ENCODE measurements around the gene AKR1E2.
"Not testable (repeated sequence)": the region's sequence is repeated elsewhere in the genome, so short reads cannot be mapped to it uniquely, and the experiment has no call there.

AKR1E2 gene

GRCh38 chr10:4813496-4813895 lies 12.5 kb upstream of the AKR1E2 start:
- DNase-seq (ENCODE audit: low read depth): no peak

DNA sequence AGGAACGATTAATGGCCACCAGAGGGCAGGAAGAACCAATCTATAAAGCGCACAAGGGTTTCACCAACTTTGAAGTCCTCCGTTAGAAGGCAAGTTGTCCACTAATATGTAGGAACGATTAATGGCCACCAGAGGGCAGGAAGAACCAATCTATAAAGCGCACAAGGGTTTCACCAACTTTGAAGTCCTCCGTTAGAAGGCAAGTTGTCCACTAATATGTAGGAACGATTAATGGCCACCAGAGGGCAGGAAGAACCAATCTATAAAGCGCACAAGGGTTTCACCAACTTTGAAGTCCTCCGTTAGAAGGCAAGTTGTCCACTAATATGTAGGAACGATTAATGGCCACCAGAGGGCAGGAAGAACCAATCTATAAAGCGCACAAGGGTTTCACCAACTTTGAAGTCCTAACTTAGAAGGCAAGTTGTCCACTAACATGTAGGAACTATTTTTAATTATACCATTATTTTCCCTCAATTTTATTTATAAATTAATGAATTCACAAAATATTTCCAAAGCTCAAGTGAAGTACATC lies 10.3 kb upstream of the AKR1E2 start:
- not testable (repeated sequence) for DNase-seq (ENCODE audit: low read depth)

DNA sequence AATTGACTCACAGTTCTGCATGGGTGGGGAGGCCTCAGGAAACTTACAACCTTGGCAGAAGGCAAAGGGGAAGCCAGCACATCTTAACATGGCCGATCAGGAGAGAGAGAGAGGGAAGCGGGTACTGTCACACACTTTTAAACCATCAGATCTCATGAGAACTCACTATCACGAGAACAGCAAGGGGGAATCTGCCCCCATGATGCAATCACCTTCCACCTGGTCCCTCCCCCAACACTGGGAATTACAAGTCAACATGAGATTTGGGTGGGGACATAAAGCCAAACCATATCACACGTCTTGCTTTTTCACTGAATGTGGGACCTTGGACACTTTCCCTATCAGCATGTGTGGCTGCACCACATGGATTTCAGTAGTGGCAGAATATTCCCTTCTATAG lies 9.0 kb upstream of the AKR1E2 start:
- no peak for DNase-seq (ENCODE audit: low read depth)

GRCh38 chr10:4819067-4819466 lies 6.9 kb upstream of the AKR1E2 start:
- DNase-seq (ENCODE audit: low read depth): no peak

GRCh38 chr10:4819707-4820106 lies 6.3 kb upstream of the AKR1E2 start:
- DNase-seq (ENCODE audit: low read depth): no peak

DNA sequence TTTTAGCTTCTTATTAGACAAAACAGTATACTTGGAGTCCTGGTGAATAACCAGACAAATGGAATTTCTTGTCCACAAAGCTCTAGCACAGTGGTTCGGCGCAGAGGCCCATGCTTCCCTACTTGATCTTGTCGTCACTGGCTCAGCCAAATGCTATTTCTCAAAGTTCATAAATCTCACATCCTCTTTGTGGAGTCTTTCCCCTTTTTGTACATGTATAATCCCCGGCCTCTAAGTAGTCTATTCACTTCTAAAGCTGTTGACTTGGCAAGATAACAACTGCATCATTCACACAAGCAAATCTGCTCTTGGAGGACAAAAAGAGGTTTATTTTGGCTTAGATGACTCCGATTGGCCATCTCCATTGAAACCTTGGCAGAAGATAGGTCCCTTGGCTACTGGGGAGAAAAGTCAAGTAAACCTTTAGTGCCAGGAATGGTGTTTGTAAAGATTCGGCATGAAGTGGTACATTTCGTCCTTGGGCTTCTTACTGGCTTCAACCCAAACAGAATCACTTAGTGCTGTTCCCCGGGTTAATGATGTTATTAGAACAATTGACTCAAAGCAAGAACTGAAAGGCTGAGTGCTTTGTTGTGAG lies 5.1 kb upstream of the AKR1E2 start:
- no peak for DNase-seq (ENCODE audit: low read depth)

DNA sequence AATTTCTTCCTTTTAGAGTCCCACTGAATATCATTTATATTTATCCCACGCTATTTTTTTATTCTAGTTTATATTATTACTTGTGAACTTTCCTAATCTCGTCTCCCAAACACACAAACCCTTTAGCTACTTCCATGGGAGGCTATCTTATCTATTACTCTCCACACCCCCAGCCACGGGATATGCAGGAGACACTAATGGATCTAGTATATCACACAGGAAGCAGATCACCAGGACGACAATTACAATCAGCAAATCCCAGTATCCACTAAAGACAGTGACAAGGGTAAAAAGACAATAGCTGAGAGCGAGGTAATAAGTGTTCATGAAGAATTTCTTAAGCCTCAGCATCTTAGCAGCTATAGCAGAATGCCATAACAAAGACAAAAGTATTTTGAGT lies 3.8 kb upstream of the AKR1E2 start:
- DNase-seq (ENCODE audit: low read depth): no peak

GRCh38 chr10:4824791-4825310 lies 1.2 kb upstream of the AKR1E2 start:
- DNase-seq (ENCODE audit: low read depth): no peak

DNA sequence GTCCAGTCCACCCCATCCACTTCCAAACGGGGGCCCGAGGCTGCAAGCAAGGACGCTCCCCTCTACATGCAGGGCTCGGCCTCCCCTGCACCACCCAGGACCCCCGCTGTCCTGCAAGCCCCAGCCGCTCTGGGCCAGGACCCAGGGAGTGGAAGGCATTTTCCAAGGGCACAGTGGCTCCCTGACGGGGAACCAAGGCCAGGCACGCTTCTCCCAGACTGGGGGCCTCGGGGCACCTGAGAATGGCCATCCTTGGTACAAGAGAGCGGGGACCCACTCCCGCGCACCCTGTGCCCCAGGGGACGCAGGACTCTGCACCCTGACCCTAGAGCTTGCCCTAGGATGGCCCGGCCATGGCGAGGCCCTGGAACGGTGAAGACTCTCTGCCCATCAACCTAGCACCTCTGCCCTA lies 545 bp upstream of the AKR1E2 start:
- no peak for DNase-seq (ENCODE audit: low read depth)

DNA sequence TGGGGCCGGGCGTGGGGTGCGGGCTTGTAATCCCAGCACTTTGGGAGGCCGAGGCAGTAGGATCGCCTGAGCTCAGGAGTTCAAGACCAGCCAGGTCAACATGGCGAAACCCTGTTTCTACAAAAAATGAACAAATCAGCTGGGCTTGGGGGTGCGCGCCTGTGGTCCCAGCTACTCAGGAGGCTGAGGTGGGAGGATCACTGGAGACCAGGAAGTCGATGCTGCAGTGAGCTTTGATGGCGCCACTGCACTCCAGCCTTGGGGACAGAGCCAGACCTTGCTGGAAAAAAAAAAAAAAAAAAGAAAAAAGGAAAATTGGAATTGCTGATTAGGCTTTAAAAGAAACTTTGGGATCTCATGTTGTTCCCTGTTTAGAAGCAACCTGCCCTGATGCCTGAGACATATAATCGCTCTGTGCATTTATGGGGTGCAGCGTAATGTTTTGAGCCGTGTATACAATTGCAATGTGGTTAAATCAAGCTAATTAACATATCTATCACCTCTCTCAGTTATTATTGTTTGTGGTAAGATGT lies 851 bp downstream of the AKR1E2 start:
- DNase-seq (ENCODE audit: low read depth): no peak

- DNase-seq (ENCODE audit: low read depth): no peak
These were observed 2.0 kb downstream of the AKR1E2 start for GRCh38 chr10:4828005-4828404.

DNA sequence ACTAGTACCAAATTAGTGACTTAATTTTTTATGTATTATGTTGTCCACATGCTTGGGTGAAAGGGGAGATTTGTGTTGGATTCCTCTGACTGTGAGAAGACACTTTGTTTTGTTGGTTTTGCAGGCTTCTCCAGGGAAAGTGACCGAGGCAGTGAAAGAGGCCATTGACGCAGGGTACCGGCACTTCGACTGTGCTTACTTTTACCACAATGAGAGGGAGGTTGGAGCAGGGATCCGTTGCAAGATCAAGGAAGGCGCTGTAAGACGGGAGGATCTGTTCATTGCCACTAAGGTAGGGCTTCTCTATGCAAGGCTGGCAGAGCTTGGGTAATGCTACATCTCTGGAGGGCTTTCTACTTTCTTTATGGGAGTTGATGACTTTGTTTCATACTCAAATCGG lies 4.5 kb downstream of the AKR1E2 start:
- no peak for DNase-seq (ENCODE audit: low read depth)

- no peak for DNase-seq (ENCODE audit: low read depth)
These were observed 5.1 kb downstream of the AKR1E2 start for GRCh38 chr10:4831091-4831490.

GRCh38 chr10:4833286-4833685 lies 7.3 kb downstream of the AKR1E2 start:
- DNase-seq (ENCODE audit: low read depth): no peak

GRCh38 chr10:4834898-4835405 lies 8.9 kb downstream of the AKR1E2 start:
- DNase-seq (ENCODE audit: low read depth): no peak

- DNase-seq (ENCODE audit: low read depth): no peak
These were observed 9.5 kb downstream of the AKR1E2 start for GRCh38 chr10:4835494-4835918.

DNA sequence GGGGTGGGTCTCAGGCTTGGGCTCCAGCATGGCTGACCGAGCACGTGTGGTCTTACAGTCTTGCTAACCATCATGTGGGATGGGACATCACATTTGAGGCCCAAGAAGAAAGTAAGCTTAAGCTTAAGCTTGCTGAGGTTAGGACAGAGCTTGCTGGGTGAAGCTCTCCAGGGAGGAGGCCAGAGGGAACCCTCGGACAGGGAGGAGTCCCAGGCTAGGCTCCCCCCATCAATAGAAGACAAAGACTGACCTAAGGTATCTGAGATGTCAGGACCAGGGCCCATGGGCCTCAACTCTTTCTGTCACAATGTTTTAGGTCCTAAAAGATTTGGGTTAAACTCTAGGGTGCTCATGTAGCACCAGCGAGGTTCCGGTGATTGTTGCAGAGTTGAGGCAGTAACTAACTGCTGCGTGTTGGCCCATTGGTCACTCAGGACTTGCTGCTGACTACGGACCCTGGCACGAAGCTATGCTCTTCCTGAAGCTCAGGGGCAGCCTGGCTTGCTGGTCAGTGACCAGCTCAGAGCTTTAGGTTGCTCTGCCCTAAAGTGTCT lies 10.5 kb downstream of the AKR1E2 start:
- DNase-seq (ENCODE audit: low read depth): no peak

DNA sequence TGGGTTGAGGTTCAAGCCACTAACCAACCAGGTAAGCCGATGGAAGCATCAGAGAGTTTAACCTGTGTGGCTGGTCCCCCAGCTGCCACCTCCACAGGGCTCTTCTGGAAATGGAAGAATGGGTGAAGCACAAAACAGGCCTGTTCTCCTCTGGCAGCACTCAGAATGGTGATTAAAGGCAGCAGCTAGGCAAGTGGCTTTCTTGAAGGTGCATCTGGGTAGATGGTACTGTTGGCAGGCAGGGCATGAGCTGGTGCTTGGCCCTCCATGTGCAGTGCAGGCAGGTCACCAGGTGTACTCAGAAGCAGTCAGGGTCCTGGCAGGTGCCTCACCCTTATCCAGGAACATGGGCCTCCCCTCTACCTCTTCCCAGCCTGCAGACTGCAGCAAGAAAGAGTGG lies 11.5 kb downstream of the AKR1E2 start:
- no peak for DNase-seq (ENCODE audit: low read depth)

DNA sequence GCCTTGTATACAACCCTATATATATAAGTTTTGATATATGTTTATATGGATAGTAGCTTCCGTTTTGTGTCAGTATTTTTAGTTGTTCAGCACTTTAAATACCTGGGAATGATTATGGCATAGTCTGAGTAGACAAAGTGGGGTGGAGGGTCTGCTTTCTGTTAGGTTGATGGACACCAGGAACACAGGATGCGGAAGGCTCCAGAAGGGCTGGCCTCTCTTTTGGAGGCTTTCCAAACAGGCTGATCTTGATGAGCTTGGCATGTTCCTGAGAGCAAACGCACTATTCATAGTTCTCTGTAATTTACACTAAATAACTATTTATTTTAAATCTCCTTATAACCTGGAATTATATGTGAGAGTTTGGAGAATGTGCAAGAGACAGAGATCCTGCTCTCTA lies 12.7 kb downstream of the AKR1E2 start:
- DNase-seq (ENCODE audit: low read depth): no peak

GRCh38 chr10:4839353-4839752 lies 13.3 kb downstream of the AKR1E2 start:
- no peak for DNase-seq (ENCODE audit: low read depth)

GRCh38 chr10:4840151-4840550 lies 14.1 kb downstream of the AKR1E2 start:
- no peak for DNase-seq (ENCODE audit: low read depth)

DNA sequence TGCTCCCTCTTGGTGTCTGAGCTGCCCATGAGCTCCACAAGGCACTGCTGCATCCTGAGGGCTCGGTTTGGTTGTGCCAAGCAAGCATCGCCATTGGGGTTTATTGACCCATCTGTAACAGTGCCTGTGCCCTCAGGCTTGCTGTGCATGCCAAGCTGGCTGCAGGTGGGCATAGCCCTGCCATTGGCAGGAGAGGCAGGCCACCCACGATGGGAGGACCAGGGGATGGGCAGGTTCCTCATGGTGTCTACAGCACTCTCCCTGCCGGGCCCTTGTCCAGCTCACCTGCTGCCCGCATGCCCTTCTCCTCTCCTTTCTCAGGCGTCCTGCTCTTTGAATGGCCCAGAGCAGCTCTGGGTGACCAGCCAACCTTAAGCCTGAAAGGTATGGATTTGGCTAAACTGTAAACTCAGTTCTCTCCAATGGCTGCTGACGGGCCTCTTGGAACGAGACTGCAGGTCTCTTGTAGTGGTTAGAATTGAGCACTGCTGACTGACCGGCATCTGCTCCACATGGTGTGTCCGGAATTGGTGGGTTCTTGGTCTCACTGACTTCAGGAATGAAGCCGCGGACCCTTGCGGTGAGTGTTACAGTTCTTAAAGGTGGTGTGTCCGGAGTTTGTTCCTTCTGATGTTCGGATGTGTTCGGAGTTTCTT lies 17.6 kb downstream of the AKR1E2 start:
- no peak for DNase-seq (ENCODE audit: low read depth)

DNA sequence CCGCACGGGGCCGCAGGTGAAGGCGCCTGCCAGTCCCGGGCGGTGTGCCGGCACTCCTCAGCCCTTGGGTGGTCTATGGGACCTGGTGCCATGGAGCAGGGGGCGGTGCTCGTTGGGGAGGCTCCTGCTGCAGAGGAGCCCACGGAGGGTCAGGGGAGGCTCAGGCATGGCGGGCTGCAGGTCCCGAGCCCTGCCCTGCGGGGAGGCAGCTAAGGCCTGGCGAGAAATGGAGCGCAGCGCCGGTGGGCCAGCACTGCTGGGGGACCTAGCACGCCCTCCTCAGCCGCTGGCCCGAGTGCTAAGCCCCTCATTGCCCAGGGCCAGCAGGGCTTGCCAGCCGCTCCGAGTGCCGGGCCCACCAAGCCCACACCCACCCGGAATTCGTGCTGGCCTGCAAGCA lies 18.9 kb downstream of the AKR1E2 start:
- DNase-seq (ENCODE audit: low read depth): no peak

Data from T follicular helper cell (primary cell).